RWPE2 (cell line): Measurements from ENCODE around the gene NACC2.

Source experiments
- ATAC-seq: fragments of 200-7000 bp; cut with Tn5 transposase; 3 replicates; pipeline ENCODE4 v1.9.1; 2021; ENCODE audit warnings: low read depth
- DNase-seq: peaks from one replicate; pipeline ENCODE4 v3.0.0-alpha.2; 2020; ENCODE audit warnings: low spot score
- H3K27ac ChIP-seq: fragments of 450-650 bp; 2 replicates; pipeline ENCODE4 v1.5.1; 2017; ENCODE audit warnings: mild to moderate bottlenecking; ENCODE audit not compliant: poor library complexity, severe bottlenecking
- H3K27me3 ChIP-seq: fragments of 250-450 bp; sonication (Bioruptor Pico); 2 replicates; pipeline ENCODE4 v1.5.1; 2021; ENCODE audit warnings: mild to moderate bottlenecking, moderate library complexity; ENCODE audit not compliant: insufficient read depth, poor library complexity, severe bottlenecking
- H3K36me3 ChIP-seq: fragments of 250-450 bp; sonication (Bioruptor Pico); 2 replicates; pipeline ENCODE4 v1.5.1; 2020; ENCODE audit warnings: low read depth, mild to moderate bottlenecking, moderate library complexity
- H3K4me1 ChIP-seq: fragments of 250-450 bp; sonication (Bioruptor Pico); 2 replicates; pipeline ENCODE4 v1.5.1; 2021; ENCODE audit warnings: mild to moderate bottlenecking, moderate library complexity; ENCODE audit not compliant: insufficient read depth, poor library complexity, severe bottlenecking
- H3K4me3 ChIP-seq: fragments of 250-450 bp; sonication (Bioruptor Pico); 2 replicates; pipeline ENCODE4 v1.5.1; 2021; ENCODE audit warnings: mild to moderate bottlenecking, moderate library complexity; ENCODE audit not compliant: severe bottlenecking
- H3K9me3 ChIP-seq: fragments of 250-450 bp; sonication (Bioruptor Pico); 2 replicates; pipeline ENCODE4 v1.5.1; 2021; ENCODE audit warnings: mild to moderate bottlenecking, moderate library complexity; ENCODE audit not compliant: severe bottlenecking
- CTCF ChIP-seq: fragments of 450-650 bp; IDR thresholded peaks from one replicate; pipeline ENCODE4 v1.5.1; 2017; ENCODE audit warnings: mild to moderate bottlenecking, moderate library complexity; ENCODE audit not compliant: poor library complexity, severe bottlenecking

NACC2 gene

GRCh38 chr9:135980926-135981630, 114.0 kb downstream of the NACC2 start:
- no peak for DNase-seq
- TF ChIP-seq CTCF: no peak
- Histone ChIP-seq H3K36me3 (no peaks in the 10 kb centered on the region), H3K27me3 (peaks cover 37% of the 10 kb centered on the region), H3K4me1 (no peaks in the 10 kb centered on the region), H3K4me3 (no peak overlapping the region), H3K27ac (no peak overlapping the region), H3K9me3 (no peaks in the 10 kb centered on the region)
- no peak for ATAC-seq

GRCh38 chr9:135979547-135980166, 115.4 kb downstream of the NACC2 start:
- Histone ChIP-seq H3K4me3 (no peak overlapping the region), H3K27me3 (peaks cover 27% of the 10 kb centered on the region), H3K36me3 (no peaks in the 10 kb centered on the region), H3K27ac (no peak overlapping the region), H3K4me1 (no peaks in the 10 kb centered on the region), H3K9me3 (no peaks in the 10 kb centered on the region)
- ATAC-seq: no peak
- no peak for TF ChIP-seq CTCF
- DNase-seq: no peak

- ATAC-seq: peak; percentile 31; the same call in 2 of the 3 replicates
Measured at GRCh38 chr9:135978642-135979546, 116.2 kb downstream of the NACC2 start.

GRCh38 chr9:135976944-135977343, 118.1 kb downstream of the NACC2 start:
- Histone ChIP-seq H3K4me1 (no peaks in the 10 kb centered on the region), H3K27me3 (peaks cover 5% of the 10 kb centered on the region)
- DNase-seq: no peak

More at GRCh38 chr9:135978642-135979546, 116.2 kb downstream of the NACC2 start:
- Histone ChIP-seq H3K27me3 (peaks cover 19% of the 10 kb centered on the region), H3K36me3 (no peaks in the 10 kb centered on the region), H3K4me3 (no peak overlapping the region), H3K9me3 (no peaks in the 10 kb centered on the region), H3K4me1 (no peaks in the 10 kb centered on the region), H3K27ac (no peak overlapping the region)
- no peak for DNase-seq
- no peak for TF ChIP-seq CTCF

More at GRCh38 chr9:135976944-135977343, 118.1 kb downstream of the NACC2 start:
- ATAC-seq: no peak
- TF ChIP-seq CTCF: no peak
- Histone ChIP-seq H3K4me3 (no peak overlapping the region), H3K36me3 (no peaks in the 10 kb centered on the region), H3K9me3 (no peaks in the 10 kb centered on the region), H3K27ac (no peak overlapping the region)
